HCT116 (cell line): ENCODE data around the gene PON1.

ENCODE experiments used
- CTCF ChIP-seq, 3 experiments: fragments of 200-600 bp in 1 of 3; sonication (generic) in 1 of 3; IDR thresholded peaks in 2 of 3; conservative IDR thresholded peaks in 1 of 3; 2 replicates each; pipeline ENCODE4 v1.5.1; 2012 to 2017; ENCODE audit warnings: low read depth in 2 of 3, low read length in 2 of 3, antibody characterized with exemption in 1 of 3, borderline replicate concordance in 1 of 3, control low read depth in 1 of 3, mild to moderate bottlenecking in 1 of 3, mixed read lengths in 1 of 3, mixed run types in 1 of 3, moderate library complexity in 1 of 3; ENCODE audit not compliant: insufficient read depth in 1 of 3
- EZH2 ChIP-seq: fragments of 200-600 bp; sonication (generic); IDR thresholded peaks from 2 replicates; pipeline ENCODE4 v1.6.1; 2017; ENCODE audit warnings: antibody characterized with exemption, mixed run types
- POLR2A ChIP-seq: IDR thresholded peaks from 2 replicates; pipeline ENCODE4 v1.7.0; 2011; ENCODE audit warnings: borderline replicate concordance; ENCODE audit not compliant: insufficient read depth, insufficient read length; ENCODE audit errors: extremely low read depth
- POLR2AphosphoS5 ChIP-seq: IDR thresholded peaks from 2 replicates; pipeline ENCODE4 v1.6.1; 2011; ENCODE audit warnings: mild to moderate bottlenecking, low read depth, low read length, moderate library complexity
- ZBTB33 ChIP-seq: IDR thresholded peaks from 2 replicates; pipeline ENCODE4 v1.6.1; 2011; ENCODE audit warnings: mild to moderate bottlenecking, low read length, moderate library complexity; ENCODE audit not compliant: insufficient replicate concordance; ENCODE audit errors: extremely low read depth

- TF ChIP-seq EZH2 (no peak), POLR2AphosphoS5 (no peak), CTCF (IDR thresholded peaks at IDR 0.05 in 2 of 3, conservative IDR thresholded peaks at IDR 0.05 in 1 of 3; ENCODE audit: borderline replicate concordance in 1 of 3, insufficient read depth in 1 of 3, low read depth in 2 of 3, low read length in 2 of 3) (peak in 1 of 3 experiments; percentile 28; a peak in 1 of 6 replicates), POLR2A (no peak), ZBTB33 (no peak)
Measured at GRCh38 chr7:95373323-95373722, 49.0 kb upstream of the PON1 start.
